PC-3 (cell line): ENCODE data around the gene TAOK1. TPM values are rescaled to one million over a fixed set of nuclear protein-coding genes. Genes with fewer than 3 reads are reported as not detected.

Experiments used
- ATAC-seq: fragments of 200-7000 bp; cut with Tn5 transposase; 2 replicates; pipeline ENCODE4 v1.9.1; 2020; ENCODE audit warnings: mild to moderate bottlenecking, moderate library complexity
- BruUV-seq: library from RNA; stranded (reverse); fragments of 400-500 nt; replicated peaks from 2 replicates; lab custom pipeline; 2021; lab: Mats Ljungman, UMichigan
- CTCF ChIA-PET: fragments of 300-600 bp; sonication (Branson Sonifier 250); formaldehyde crosslinking; loops from one replicate; lab custom pipeline; 2022; ENCODE audit warnings: antibody characterized with exemption; lab: Charles Lee
- POLR2A ChIA-PET: fragments of 300-600 bp; sonication (Branson Sonifier 250); formaldehyde crosslinking; loops from one replicate; lab custom pipeline; 2022; ENCODE audit warnings: antibody characterized with exemption; ENCODE audit not compliant: unreplicated experiment; lab: Charles Lee
- DNase-seq: peaks from one replicate; pipeline ENCODE4 v3.0.0-alpha.2; 2015
- H2AFZ ChIP-seq: fragments of 300-600 bp; sonication (generic); 2 replicates; pipeline ENCODE4 v1.6.0; 2016; ENCODE audit warnings: antibody characterized with exemption, low read length
- H3F3A ChIP-seq: fragments of 300-600 bp; sonication (generic); one replicate; pipeline ENCODE4 v1.6.0; 2017; ENCODE audit warnings: antibody characterized with exemption, low read length, control low read depth, mild to moderate bottlenecking; ENCODE audit not compliant: unreplicated experiment
- H3K27ac ChIP-seq: fragments of 300-600 bp; sonication (generic); 2 replicates; pipeline ENCODE4 v1.5.1; 2016; ENCODE audit warnings: mild to moderate bottlenecking, low read length
- H3K27me3 ChIP-seq: fragments of 300-600 bp; sonication (generic); 2 replicates; pipeline ENCODE4 v1.6.1; 2016; ENCODE audit warnings: low read length, mixed read lengths
- H3K36me3 ChIP-seq: fragments of 300-600 bp; sonication (generic); 2 replicates; pipeline ENCODE4 v1.6.1; 2016; ENCODE audit warnings: low read depth, mixed run types, low read length, mixed read lengths
- H3K4me1 ChIP-seq: fragments of 300-600 bp; sonication (generic); 2 replicates; pipeline ENCODE4 v1.5.1; 2016; ENCODE audit warnings: low read length; ENCODE audit not compliant: insufficient read depth
- H3K4me2 ChIP-seq: fragments of 300-600 bp; sonication (generic); 2 replicates; pipeline ENCODE4 v1.6.0; 2016; ENCODE audit warnings: low read length
- H3K4me3 ChIP-seq: fragments of 300-600 bp; sonication (generic); 2 replicates; pipeline ENCODE4 v1.5.1; 2016; ENCODE audit warnings: mild to moderate bottlenecking, low read length, mixed read lengths
- H3K79me2 ChIP-seq: fragments of 300-600 bp; sonication (generic); 2 replicates; pipeline ENCODE4 v1.6.1; 2017; ENCODE audit warnings: low read length, mixed read lengths
- H3K9ac ChIP-seq: fragments of 300-600 bp; sonication (generic); 2 replicates; pipeline ENCODE4 v1.6.0; 2016; ENCODE audit warnings: mild to moderate bottlenecking, low read length
- H3K9me2 ChIP-seq: fragments of 300-600 bp; sonication (generic); replicated peaks from 2 replicates; pipeline ENCODE4 v1.6.1; 2016; ENCODE audit warnings: mixed run types, low read length, mixed read lengths
- H3K9me3 ChIP-seq: fragments of 300-600 bp; sonication (generic); 2 replicates; pipeline ENCODE4 v1.6.1; 2016; ENCODE audit warnings: low read length, mixed read lengths
- H4K20me1 ChIP-seq: fragments of 300-600 bp; sonication (generic); 2 replicates; pipeline ENCODE4 v1.6.1; 2016; ENCODE audit warnings: low read length, mixed read lengths
- CTCF ChIP-seq: fragments of 300-600 bp; sonication (generic); conservative IDR thresholded peaks from 2 replicates; pipeline ENCODE4 v1.5.1; 2017; ENCODE audit warnings: antibody characterized with exemption, low read depth, mild to moderate bottlenecking, low read length
- EZH2 ChIP-seq: fragments of 300-600 bp; sonication (generic); IDR thresholded peaks from one replicate; pipeline ENCODE4 v1.6.1; 2017; ENCODE audit warnings: antibody characterized with exemption, mild to moderate bottlenecking, low read length; ENCODE audit not compliant: unreplicated experiment
- EZH2phosphoT487 ChIP-seq: fragments of 300-600 bp; sonication (generic); IDR thresholded peaks from 2 replicates; pipeline ENCODE4 v1.6.1; 2018; ENCODE audit warnings: mild to moderate bottlenecking, antibody characterized with exemption, low read length, borderline replicate concordance
- intact Hi-C: fragments of 100-400 bp; cut with micrococcal nuclease; formaldehyde crosslinking; loops from 2 replicates; pipeline ENCODE4 v1.9.0; 2023
- total RNA-seq: library from RNA; depleted of rRNA; stranded (reverse); fragments of >200 nt; gene quantifications from 2 replicates; pipeline ENCODE4 v1.2.3, GENCODE V29; 2014

The TAOK1 gene
- total RNA-seq, 1 experiment from 2014 or later: 17.3 TPM

- Histone ChIP-seq H3K4me2 (no peak overlapping the region), H3K36me3 (no peaks in the 10 kb centered on the region), H3F3A (no peaks in the 10 kb centered on the region), H3K4me3 (no peak overlapping the region), H3K9me2 (no peaks in the 10 kb centered on the region), H3K79me2 (peaks cover 26% of the 10 kb centered on the region), H4K20me1 (no peaks in the 10 kb centered on the region), H2AFZ (no peak overlapping the region), H3K4me1 (no peaks in the 10 kb centered on the region), H3K9me3 (no peaks in the 10 kb centered on the region), H3K9ac (no peak overlapping the region), H3K27ac (no peak overlapping the region), H3K27me3 (no peaks in the 10 kb centered on the region)
- no peak for ATAC-seq
- ChIA-PET CTCF (no interaction called here), POLR2A (no interaction called here)
- TF ChIP-seq CTCF: no peak
- TF ChIP-seq EZH2: no peak
- no peak for TF ChIP-seq EZH2phosphoT487
- DNase-seq: no peak
- intact Hi-C loops: no loop called here
- no TSS peak for BruUV-seq
Observed at GRCh38 chr17:29433541-29433940, 43.4 kb downstream of the TAOK1 start.

- TF ChIP-seq EZH2phosphoT487 (no peak), EZH2 (no peak), CTCF (no peak)
- H3K27me3 ChIP-seq: no peaks in the 10 kb centered on the region
- no peak overlapping the region for H3K9ac ChIP-seq
- no peak for ATAC-seq
- no TSS peak for BruUV-seq
- no peak overlapping the region for H3K4me2 ChIP-seq
- no peaks in the 10 kb centered on the region for H4K20me1 ChIP-seq
- no peak overlapping the region for H3K4me3 ChIP-seq
- no peaks in the 10 kb centered on the region for H3K4me1 ChIP-seq
- no peaks in the 10 kb centered on the region for H3K9me2 ChIP-seq
- H3K36me3 ChIP-seq: no peaks in the 10 kb centered on the region
- DNase-seq: no peak
- ChIA-PET CTCF (no interaction called here), POLR2A (no interaction called here)
- no peaks in the 10 kb centered on the region for H3F3A ChIP-seq
- H3K27ac ChIP-seq: no peak overlapping the region
- H3K79me2 ChIP-seq: peaks cover 26% of the 10 kb centered on the region
- H3K9me3 ChIP-seq: no peaks in the 10 kb centered on the region
- intact Hi-C loops: no loop called here
- no peak overlapping the region for H2AFZ ChIP-seq
Observed at GRCh38 chr17:29434550-29434949, 44.4 kb downstream of the TAOK1 start.

- DNase-seq: no peak
- Histone ChIP-seq H3K79me2 (peaks cover 55% of the 10 kb centered on the region), H3K9me3 (no peaks in the 10 kb centered on the region), H3K36me3 (no peaks in the 10 kb centered on the region), H3K9ac (no peak overlapping the region), H3K27me3 (no peaks in the 10 kb centered on the region), H3K4me2 (no peak overlapping the region), H2AFZ (no peak overlapping the region), H3F3A (no peaks in the 10 kb centered on the region), H3K27ac (no peak overlapping the region), H3K4me3 (no peak overlapping the region), H3K4me1 (no peaks in the 10 kb centered on the region), H4K20me1 (peaks cover 11% of the 10 kb centered on the region; the same call in 1 of the 2 replicates), H3K9me2 (no peaks in the 10 kb centered on the region)
- TF ChIP-seq EZH2: no peak
- TF ChIP-seq CTCF: no peak
- no peak for TF ChIP-seq EZH2phosphoT487
- no peak for ATAC-seq
- BruUV-seq: no TSS peak
- POLR2A ChIA-PET: no interaction called here
- CTCF ChIA-PET: no interaction called here
- intact Hi-C loops: no loop called here
Observed at GRCh38 chr17:29442451-29442850, 52.3 kb downstream of the TAOK1 start.
